Activated CD4-positive, alpha-beta T cell treated with anti-CD3 and anti-CD28 coated beads, Interleukin-2, amount 50 U/mL, for 16 hours (primary cell): ENCODE measurements around the gene PALD1.
A peak's percentile ranks its signal among the peaks of the same experiment; 100 is the strongest.
"Not testable (repeated sequence)": the region's sequence is repeated elsewhere in the genome, so short reads cannot be mapped to it uniquely, and the experiment has no call there.

Source experiments
- DNase-seq: peaks from one replicate; pipeline ENCODE4 v3.0.0-alpha.2; 2020

The PALD1 gene

DNA sequence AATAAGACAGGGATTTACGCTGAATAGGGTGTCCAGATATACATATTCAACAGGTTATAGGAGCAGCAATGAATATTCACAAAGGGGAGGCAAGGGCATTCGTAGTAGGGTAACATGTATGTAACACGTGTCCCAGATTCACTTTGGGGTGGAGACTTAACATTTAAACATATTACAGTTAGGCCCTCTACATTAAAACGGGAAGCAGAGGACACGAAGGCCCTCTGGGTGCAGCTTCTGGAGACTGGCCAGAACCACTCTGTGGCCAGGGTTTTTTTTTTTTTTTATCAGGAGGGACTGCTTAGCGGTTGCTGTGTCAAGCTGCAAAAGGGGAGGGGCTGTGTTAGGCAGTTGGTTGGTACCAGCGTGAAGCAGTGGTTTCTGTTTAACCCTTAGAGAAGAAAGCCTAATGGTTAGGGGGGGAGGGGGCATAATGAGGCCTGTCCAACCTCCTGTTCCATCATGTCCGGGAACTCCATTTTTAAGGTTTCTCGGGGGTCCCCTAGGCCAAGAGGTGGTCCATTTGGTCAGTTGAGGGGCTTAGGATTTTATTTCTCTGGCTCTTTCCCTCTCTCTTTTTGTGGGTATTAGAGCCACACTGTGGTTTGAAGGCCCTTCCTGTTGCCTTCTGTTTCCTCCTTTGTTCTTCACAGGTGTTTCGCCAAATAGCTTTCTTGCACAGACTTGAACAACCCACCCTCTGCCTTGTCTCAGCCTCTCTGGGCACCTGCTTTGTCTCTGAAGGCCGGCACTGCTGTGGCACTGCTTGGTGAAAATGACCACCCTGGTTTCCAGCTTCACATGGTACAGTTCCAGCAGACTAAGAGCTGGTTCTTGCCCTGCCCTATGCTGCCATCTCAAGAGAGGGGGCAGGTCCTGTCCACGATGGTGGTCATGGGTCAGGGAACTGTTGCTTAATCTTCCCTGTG lies 97.6 kb downstream of the PALD1 start:
- peak; percentile 79 for DNase-seq

DNA sequence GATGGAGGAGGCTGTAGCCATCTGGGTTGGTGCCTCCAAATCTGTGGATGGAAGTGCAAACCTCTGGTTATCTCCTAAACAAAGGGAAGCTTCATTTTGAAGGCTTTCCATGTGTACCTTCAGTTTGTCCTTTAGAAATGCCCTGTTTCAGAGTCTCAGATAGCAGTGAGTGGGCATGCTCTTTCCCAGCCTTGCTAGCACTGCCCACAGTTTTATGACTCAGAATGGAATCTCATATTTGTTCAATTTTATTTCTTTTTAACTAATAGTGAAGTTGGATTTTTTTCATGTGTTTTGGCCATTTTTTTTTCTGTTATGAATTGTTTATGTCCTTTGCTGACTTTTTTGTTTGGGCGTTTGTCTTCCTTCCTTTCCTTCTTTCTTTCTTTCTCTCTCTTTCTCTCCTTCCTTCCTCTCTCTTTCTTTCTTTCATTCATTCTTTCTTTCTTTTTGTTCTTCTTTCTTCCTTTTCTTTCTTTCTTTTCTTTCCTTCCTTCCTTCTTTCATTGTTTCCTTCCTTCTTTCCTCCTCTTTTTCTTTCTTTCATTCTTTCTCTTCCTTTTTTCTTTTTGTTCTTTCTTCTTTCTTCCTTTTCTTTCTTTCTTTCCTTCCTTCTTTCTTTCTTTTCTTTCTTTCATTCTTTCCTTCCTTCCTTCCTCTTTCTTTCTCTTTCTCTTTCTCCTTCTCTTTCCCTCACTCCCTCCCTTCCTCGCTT lies 98.4 kb downstream of the PALD1 start:
- peak; percentile 58 for DNase-seq

DNA sequence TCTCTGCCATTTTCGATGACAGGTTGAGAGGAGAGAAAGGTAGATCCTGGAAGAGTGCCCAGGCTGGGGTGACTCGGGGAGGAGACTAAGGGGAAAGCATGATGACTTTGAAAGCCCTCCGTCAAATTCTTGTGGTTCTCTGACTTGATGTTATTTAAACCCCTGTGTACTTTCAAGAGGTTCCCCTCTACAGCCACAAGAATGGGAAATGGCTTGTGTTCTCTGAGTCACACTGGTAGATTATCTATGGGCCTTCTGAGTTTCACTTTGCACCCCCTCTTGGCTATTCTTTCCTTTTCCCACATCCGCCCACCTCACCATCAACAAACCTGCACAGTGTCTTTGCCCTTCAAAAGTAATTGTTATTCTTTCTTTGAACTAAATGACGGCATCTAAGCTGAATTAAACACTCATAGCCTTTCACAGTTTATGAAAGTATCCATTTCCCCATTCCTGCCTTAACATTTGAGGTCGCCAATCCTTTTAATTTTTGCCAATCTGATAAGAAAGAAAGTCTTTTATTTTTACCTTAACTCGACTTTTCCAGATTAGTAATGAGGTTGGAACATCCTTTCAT lies 99.9 kb downstream of the PALD1 start:
- DNase-seq = peak; percentile 90

DNA sequence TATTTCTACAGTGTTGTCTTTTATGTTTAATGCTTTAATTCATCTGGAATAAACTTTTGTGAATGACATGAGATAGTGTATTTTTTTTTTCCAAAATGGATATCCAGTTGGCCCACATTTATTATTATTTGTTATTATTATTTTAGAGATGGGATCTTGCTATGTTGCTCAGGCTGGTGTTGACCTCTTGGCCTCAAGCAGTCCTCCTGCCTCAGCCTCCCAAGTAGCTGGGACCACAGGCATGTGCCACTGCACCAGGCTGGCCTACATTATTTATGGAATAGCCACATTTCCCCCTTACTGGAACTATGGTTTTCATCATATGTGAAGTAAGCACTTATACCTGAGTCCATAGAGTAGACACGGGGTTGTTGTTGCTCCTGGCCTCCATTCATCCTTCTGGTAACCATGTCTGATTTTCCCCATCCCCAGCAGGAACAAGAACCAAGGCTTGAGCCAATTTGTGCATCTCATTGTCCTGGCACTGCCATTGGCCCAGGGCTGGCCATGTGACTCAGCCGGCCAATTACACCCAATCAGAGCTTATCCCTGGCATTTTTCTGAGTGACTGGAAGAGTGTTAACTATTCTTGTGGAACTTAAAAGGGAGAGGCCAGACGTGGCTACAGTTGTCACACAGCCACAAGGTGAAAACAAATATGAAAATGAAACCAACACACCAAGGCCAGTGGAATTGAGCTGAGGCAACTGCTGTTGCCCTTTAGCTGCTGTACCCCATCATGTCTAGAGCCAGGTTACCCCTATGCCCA lies 100.9 kb downstream of the PALD1 start:
- DNase-seq = peak; percentile 52

DNA sequence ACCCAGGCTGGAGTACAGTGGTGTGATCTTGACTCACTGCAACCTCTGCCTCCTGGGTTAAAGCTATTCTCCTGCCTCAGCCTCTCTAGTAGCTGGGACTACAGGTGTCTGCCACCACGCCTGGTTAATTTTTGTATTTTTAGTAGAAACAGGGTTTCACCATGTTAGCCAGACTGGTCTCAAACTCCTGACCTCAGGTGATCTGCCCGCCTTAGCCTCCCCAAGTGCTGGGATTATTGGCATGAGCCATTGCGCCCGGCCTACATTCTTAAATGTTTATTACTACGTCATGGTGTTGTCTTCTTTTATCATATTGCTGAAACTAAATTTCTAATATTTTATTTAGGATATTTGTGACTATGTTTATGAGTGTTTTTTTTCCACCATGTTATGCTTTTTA lies 102.6 kb downstream of the PALD1 start:
- not testable (repeated sequence) for DNase-seq

DNA sequence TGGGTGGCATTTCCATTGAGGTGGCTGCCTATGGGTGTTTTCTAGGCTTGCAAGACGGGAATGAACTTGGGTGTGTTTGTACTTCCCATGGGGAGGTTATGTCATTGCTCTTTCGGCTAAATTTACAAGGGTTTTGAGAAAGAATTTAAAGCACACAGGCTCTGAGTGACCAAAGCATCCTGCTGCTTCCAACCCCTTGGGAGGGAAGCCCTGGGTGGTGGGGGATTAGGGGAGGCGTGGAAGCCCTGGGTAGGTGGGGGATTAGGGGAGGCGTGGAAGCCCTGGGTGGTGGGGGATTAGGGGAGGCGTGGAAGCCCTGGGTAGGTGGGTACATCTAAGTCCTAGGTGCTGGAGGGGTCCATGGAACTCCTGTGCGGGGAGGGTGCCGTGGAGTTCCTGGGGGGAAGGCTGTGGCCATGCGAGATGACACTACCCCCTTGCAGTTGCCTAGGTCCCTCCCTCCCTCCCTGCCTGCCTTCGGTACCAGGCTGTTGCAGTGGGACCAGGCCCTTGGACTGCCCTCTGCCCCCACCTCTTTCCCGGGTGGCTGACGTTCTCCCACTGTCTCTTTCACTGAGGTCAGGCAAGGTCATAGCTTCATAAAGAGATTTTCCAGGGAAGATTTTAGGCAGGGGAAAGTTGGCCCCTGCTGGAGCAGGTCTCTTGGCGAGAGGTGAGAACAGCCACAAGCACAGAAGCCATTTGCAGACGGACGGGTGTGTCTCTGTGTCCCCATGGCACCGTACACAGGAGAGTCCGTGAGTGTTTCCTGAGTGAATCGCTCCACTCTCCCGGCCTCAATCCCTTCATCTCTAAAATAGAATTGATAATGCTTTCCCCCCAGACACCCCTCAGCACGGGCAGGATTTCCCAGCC lies 104.5 kb downstream of the PALD1 start:
- DNase-seq = no peak

DNA sequence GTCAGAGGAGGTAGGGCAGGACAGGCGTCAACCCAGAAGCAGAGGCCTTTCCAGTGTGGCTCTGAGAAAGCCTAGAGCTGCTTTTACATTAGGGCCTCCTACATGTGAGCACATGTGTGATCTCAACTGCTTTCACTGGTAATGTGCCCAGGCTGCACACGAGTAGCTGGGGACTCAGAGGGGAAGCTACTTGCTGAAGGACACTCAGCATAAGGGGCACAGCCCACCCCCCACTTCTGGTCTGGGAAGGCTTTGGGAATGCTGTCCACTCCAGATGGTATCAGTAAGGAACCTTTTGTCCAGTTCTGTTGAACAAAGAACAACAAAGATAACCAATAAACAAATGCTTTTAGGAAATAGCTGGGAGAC lies 105.1 kb downstream of the PALD1 start:
- DNase-seq = no peak

DNA sequence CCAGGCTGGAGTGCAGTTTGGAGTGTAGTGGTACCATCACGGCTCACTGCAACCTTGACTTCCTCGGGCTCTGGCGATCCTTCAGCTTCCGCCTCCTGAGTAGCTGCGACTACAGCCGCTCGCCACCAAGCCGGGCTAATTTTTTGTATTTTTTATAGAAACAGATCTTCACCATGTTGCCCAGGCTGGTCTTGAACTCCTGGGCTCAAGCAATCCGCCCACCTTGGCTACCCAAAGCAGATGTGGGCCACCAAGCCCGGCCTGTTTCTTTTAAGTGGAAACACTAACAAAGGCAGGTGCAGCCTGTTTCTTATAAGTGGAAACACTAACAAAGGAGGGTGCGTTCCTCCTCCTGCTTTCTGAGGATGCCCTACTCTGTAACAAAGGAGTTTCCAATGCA lies 105.8 kb downstream of the PALD1 start:
- no peak for DNase-seq

DNA sequence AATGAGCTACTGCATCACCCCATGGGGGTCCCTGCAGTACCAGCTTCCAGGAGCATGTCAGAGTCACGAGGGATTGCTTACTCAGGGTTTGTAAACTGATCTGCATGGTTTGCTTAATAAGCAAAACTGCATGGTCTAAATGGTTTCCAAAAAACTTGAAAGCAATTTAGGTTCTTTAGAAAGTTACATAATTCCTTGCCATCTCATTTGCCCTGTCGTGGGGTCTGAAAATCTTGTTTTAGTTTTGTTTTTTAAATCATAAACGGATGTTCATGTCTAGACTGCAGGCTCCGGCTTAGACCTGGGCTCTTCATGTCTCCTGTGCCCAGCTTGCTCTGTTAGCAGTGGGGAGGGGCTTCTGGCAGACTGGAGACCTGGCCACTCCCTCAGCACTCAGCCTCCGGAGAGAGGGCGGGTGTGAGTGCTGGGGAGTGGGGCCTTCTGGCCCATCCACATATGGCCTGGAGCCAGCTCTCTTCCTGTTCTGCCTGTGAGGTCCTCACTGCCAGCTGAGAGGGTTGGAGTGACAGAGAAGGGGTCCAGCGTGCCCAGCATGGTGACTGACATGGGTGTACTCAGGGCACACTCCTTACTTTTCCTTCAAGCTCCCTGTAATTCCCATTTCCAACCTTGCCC lies 106.5 kb downstream of the PALD1 start:
- no peak for DNase-seq

DNA sequence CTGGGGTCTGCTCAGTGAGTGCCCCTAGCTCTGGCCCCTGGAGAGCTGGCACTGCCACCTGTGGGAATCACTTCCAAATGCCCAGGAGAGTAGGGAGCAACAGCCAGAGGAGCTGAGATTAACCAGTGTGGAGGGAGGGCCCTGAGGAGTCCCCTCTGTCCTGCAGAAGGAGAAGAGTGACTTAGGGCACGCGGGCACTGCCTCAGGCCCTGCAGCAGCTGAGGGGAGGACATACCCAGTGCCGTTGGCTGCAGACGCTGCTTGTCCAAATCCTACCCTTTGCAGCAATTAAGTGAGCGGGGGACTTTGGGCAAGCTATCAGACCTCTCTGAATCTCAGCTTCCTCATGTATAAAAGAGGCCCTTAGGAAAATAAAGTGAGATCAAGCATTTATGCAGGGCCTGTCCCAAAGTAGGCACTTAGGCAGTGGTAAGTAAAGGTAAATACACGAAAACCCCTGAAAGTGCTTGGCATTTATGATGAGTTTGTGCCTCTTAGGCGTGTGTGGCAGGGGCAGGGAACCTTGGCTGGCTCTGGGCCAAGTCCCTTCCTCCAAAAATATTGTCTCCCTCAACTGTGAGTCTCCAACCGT lies 107.1 kb downstream of the PALD1 start:
- DNase-seq = no peak

DNA sequence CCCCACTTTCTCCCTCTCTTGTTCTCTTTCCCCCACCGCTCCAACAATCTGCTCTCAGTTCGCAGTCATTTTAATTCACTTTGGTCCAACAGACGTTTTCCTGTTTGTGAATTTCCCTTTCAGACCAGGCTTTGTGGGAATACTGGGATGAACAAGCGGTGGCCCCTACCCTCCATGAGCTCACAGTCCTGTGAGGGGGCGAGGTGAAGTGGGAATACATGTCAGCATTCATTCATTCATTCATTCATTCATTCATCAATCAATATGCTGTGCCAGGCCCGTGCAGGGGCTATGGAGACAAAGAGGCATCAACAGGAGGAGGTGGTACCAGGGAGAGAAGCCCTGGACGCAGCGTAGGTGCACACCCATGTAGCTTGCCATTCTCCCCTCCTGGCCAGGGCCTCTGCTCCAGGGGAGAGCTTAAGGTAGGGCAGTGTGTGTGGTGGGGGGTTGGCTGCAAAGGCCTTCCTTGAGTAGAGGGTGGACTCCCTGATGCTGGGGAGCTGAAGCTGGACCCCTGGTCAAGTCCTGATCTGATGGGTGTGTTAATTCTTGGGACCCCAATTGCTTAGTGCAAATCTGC lies 107.9 kb downstream of the PALD1 start:
- DNase-seq = no peak

DNA sequence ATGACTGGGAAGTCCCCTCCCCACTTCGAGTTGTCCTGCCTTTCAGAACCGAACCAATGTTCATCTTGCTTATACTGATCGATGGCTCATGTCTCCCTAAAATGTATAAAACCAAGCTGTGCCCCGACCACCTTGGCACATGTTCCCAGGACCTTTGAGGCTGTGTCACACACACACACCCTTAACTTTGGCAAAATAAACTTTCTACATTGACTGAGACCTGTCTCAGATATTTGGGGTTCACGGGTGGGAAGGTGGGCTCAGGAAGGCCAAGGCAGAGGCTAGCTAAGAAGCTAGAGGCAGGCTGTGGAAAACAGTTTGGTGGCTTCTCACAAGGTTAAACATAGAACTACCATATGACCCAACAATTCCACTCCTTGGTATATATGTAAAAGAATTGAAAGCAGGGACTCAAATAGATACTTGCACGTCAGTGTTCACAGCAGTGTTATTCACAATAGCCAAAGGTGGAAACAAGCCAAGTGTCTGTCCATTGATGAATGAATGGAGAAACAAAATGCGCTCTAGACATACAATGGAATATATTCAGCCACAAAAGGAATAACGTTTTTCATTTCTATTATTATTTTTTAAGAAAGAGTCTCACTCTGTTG lies 108.6 kb downstream of the PALD1 start:
- peak; percentile 63 for DNase-seq

DNA sequence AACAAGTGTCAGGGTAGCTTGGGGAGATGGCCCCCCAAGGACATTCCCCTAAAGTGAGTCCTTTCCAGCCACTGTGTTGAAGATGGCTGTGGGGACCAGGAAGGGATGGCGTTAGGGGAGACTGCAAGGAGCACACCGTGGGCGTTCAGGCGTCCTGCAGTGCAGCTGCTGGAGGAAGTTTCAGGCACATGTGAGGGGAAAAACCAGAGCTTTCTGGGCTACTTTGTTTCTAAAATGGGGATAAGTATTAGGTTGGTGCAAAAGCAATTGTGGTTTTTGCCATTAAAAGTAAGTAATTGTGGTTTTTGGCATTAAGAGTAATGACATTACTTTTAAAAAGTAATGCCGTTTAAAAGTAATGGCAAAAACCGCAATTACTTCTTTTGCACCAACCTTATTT lies 109.7 kb downstream of the PALD1 start:
- DNase-seq = no peak

DNA sequence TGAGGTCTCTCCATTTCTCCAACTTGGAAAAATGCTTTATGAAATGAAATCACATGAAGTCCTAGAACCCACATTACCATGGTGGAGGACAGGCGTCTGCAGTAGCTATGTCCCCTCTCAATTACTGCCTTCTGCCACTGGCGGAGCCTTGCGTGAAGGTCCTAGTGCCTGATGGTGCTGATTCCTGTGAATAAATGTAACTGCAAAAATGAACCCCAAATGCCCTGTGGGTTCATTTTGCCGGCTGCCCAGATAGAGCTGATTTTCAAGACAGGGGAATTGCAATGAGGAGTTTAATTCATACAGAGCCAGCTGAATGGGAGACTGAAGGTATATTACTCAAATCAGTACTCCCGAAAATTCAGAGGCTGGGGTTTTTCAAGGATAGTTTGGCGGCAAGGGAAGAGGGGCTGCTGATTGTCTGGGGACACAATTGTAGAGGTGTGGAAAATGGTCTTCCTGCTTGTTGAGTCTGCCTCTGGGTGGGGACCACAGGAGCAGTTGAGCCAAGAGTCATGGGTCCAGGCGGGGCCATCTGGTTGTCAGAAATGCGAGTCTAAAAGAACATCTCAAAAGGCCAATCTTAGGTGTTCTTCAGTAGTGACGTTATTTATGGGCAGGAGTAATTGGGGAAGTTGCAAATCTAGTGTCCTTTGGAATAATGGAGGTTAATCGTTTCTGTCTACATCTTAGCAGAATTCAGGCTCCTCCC lies 110.4 kb downstream of the PALD1 start:
- DNase-seq = no peak

DNA sequence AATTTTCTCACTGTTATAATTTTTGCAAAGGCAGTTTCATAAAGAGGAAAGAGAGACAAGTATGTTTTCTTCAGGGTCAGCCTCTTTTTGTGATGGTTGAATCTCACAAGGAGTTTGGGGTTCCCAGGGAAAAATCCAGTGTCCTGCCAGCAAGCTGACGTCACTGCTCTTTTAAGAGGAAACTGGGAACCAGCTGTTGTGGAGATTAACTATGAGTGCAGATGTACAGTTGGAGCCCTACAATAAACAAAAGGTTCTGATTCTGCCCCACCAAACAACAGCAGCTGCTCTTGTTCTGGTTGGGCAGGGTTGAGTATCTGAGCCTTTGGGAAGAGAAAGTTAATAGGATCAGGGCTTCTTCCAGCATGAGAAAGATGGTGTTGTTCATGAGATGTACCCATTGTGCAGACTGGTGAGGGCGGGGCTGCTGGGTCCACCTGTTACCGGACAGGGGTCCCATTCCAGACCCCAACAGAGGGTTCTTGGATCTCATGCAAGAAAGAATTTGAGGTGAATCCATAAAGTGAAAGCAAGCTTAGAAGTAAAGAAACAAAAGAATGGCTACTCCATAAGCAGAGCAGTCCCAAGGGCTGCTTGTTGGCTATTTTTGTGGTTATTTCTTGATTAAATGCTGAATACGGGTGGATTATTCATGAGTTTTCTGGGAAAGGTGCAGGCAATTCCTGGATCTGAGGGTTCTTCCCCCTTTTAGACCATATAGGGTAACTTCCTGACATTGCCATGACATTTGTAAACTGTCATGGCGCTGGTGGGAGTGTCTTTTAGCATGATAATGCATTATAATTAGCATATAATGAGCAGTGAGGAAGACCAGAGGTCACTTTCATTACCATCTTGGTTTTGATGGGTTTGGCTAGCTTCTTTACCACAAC lies 111.4 kb downstream of the PALD1 start:
- no peak for DNase-seq

DNA sequence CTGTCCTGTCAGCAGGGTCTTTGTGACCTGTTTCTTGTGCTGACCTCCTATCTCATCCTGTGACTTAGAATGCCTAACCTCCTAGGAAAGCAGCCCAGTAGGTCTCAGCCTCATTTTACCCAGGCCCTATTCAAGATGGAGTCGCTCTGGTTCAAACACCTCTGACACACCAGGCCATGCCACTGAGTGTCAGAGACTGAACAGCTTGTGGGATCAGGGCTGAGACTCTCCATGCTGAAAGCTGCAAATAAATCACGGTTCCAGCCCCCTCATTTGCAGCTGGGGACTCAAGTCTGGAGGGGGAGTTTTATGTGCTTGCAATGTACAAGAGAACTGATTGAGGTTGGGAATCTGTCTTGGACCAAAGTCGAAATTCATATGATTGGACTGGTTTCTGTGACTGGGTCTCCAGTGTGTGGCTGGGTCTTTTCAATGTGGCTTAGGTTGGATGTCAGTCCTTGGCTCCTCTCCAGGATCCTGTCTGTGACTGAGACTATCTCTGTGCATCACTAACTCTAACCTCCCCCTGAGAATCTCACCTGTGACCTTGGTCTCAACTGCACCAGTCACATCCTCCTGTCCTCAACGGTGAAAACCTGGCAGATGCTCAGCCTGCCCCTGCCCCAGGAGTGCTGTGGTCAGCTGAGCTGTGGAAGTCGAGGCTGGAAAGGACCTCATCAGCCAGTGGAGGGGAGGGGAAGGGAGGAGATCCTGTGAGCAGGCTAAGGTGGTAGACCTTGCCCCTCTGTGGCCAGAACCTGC lies 112.3 kb downstream of the PALD1 start:
- DNase-seq = no peak

DNA sequence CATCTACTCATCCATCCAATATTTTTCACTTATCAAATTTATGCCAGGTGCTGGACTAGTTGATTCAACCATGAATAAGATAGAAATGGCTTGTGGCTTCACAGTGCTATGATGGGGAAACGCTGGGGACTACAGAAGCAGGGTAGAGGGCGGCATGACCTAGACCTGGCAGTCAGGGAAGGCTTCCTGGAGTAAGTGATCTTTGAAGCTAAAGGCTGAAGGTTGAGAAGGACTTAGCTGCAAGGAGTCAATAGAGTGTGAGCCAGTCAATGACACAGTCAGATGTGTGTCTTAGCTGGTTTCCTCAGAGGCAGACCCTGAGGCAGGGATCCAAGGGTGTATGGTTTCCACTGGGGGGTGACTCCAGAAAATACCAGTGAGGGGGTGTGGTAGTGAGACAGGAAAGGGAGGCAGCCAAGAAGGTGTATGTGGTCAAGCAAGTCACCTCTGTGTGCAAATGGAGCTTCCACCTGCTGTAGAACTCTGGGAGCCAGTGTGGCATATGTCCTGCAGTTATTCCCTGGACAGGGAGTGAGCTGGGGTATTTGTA lies 113.7 kb downstream of the PALD1 start:
- DNase-seq = no peak
